IMR-90 (cell line): ENCODE data around the gene CCNT2. TPM values are rescaled to one million over a fixed set of nuclear protein-coding genes. Genes with fewer than 3 reads are reported as not detected.

Experiments used
- ATAC-seq: fragments of 200-7000 bp; cut with Tn5 transposase; 2 replicates; pipeline ENCODE4 v1.9.1; 2020; ENCODE audit warnings: low read depth, mild to moderate bottlenecking, moderate library complexity
- BruUV-seq: library from RNA; stranded (reverse); fragments of 400-500 nt; replicated peaks from 2 replicates; lab custom pipeline; 2021; lab: Mats Ljungman, UMichigan
- CTCF ChIA-PET: fragments of 300-600 bp; formaldehyde crosslinking; extraction: SDS; loops from one replicate; lab custom pipeline; 2021; ENCODE audit warnings: antibody characterized with exemption; lab: Yijun Ruan, JAX
- POLR2A ChIA-PET: fragments of 300-600 bp; sonication (Branson Sonifier 250); formaldehyde crosslinking; loops from one replicate; lab custom pipeline; 2022; ENCODE audit warnings: antibody characterized with exemption; ENCODE audit not compliant: unreplicated experiment; lab: Charles Lee
- DNase-seq: peaks from one replicate; pipeline ENCODE4 v3.0.0; 2013
- H2AFZ ChIP-seq: replicated peaks from 2 replicates; pipeline ENCODE3; 2013; ENCODE audit warnings: low read length, mild to moderate bottlenecking; ENCODE audit not compliant: poor library complexity
- H2AK5ac ChIP-seq: 2 replicates; pipeline ENCODE4 v1.6.1; 2013; ENCODE audit warnings: low read depth, low read length, inconsistent platforms
- H2AK9ac ChIP-seq: replicated peaks from 2 replicates; pipeline ENCODE3; 2013; ENCODE audit warnings: mild to moderate bottlenecking, low read depth, low read length, moderate library complexity; ENCODE audit not compliant: poor library complexity
- H2BK120ac ChIP-seq: 2 replicates; pipeline ENCODE4 v1.6.1; 2013; ENCODE audit warnings: low read depth, low read length, inconsistent platforms
- H2BK15ac ChIP-seq: 3 replicates; pipeline ENCODE4 v1.6.1; 2013; ENCODE audit warnings: low read depth, low read length, inconsistent platforms
- H2BK20ac ChIP-seq: 2 replicates; pipeline ENCODE4 v1.6.1; 2013; ENCODE audit warnings: low read depth, mild to moderate bottlenecking, inconsistent platforms, low read length, moderate library complexity
- H2BK5ac ChIP-seq: 2 replicates; pipeline ENCODE4 v1.6.1; 2013; ENCODE audit warnings: mild to moderate bottlenecking, low read depth, low read length, inconsistent platforms; ENCODE audit not compliant: poor library complexity, severe bottlenecking
- H3K14ac ChIP-seq: replicated peaks from 2 replicates; pipeline ENCODE4 v1.6.1; 2013; ENCODE audit warnings: low read depth, low read length, inconsistent platforms
- H3K18ac ChIP-seq: 2 replicates; pipeline ENCODE4 v1.6.1; 2013; ENCODE audit warnings: low read depth, low read length, control low read depth
- H3K23ac ChIP-seq: 2 replicates; pipeline ENCODE4 v1.6.1; 2013; ENCODE audit warnings: low read depth, low read length, inconsistent platforms
- H3K27ac ChIP-seq: 2 replicates; pipeline ENCODE4 v1.5.1; 2013; ENCODE audit warnings: mild to moderate bottlenecking, control low read depth, low read length; ENCODE audit not compliant: insufficient read depth
- H3K27me3 ChIP-seq: 2 replicates; pipeline ENCODE4 v1.6.1; 2013; ENCODE audit warnings: low read length; ENCODE audit not compliant: control insufficient read depth, insufficient read depth
- H3K36me3 ChIP-seq: 2 replicates; pipeline ENCODE4 v1.6.1; 2013; ENCODE audit warnings: low read length, mixed read lengths; ENCODE audit not compliant: control insufficient read depth, insufficient read depth
- H3K4ac ChIP-seq: 2 replicates; pipeline ENCODE4 v1.6.1; 2013; ENCODE audit warnings: low read depth, low read length, inconsistent platforms
- H3K4me1 ChIP-seq: 2 replicates; pipeline ENCODE4 v1.6.1; 2013; ENCODE audit warnings: low read length, mixed read lengths; ENCODE audit not compliant: control insufficient read depth, insufficient read depth
- H3K4me2 ChIP-seq: 2 replicates; pipeline ENCODE4 v1.6.1; 2013; ENCODE audit warnings: low read depth, mild to moderate bottlenecking, control low read depth, low read length, moderate library complexity
- H3K4me3 ChIP-seq: 2 replicates; pipeline ENCODE4 v1.5.1; 2013; ENCODE audit warnings: low read depth, mild to moderate bottlenecking, control low read depth, low read length, moderate library complexity; ENCODE audit not compliant: insufficient read depth
- H3K56ac ChIP-seq: 2 replicates; pipeline ENCODE4 v1.6.1; 2013; ENCODE audit warnings: low read length, inconsistent platforms; ENCODE audit not compliant: insufficient read depth; ENCODE audit errors: extremely low read depth
- H3K79me1 ChIP-seq, 2 experiments: 2 replicates each; pipeline ENCODE4 v1.6.1; 2013; ENCODE audit warnings: low read length in 2 of 2, inconsistent platforms in 1 of 2, low read depth in 1 of 2
- H3K9ac ChIP-seq: 2 replicates; pipeline ENCODE4 v1.6.1; 2013; ENCODE audit warnings: low read depth, low read length, control low read depth
- H3K9me1 ChIP-seq: 2 replicates; pipeline ENCODE4 v1.6.1; 2013; ENCODE audit warnings: low read length, inconsistent platforms; ENCODE audit not compliant: insufficient read depth
- H3K9me3 ChIP-seq: 2 replicates; pipeline ENCODE4 v1.6.1; 2013; ENCODE audit warnings: low read length; ENCODE audit not compliant: control insufficient read depth, insufficient read depth
- H4K20me1 ChIP-seq: 2 replicates; pipeline ENCODE4 v1.6.1; 2013; ENCODE audit warnings: low read length, inconsistent platforms; ENCODE audit not compliant: insufficient read depth
- H4K5ac ChIP-seq: 2 replicates; pipeline ENCODE4 v1.6.1; 2013; ENCODE audit warnings: mild to moderate bottlenecking, low read depth, low read length, control low read depth
- H4K8ac ChIP-seq, 2 experiments: 2 replicates each; pipeline ENCODE4 v1.6.1; 2013; ENCODE audit warnings: low read depth in 2 of 2, low read length in 2 of 2, control low read depth in 1 of 2, inconsistent platforms in 1 of 2
- H4K91ac ChIP-seq: 2 replicates; pipeline ENCODE4 v1.6.1; 2013; ENCODE audit warnings: low read depth, low read length, inconsistent platforms; ENCODE audit not compliant: insufficient read depth
- BHLHE40 ChIP-seq: fragments of 150-350 bp; IDR thresholded peaks from 2 replicates; pipeline ENCODE4 v1.6.1; 2016; ENCODE audit warnings: mild to moderate bottlenecking, low read depth, low read length
- CEBPB ChIP-seq: IDR thresholded peaks from 2 replicates; pipeline ENCODE4 v1.6.1; 2012; ENCODE audit warnings: low read depth, low read length, improper control_type of control experiment
- CHD1 ChIP-seq: IDR thresholded peaks from 2 replicates; pipeline ENCODE4 v1.6.1; 2012; ENCODE audit warnings: low read depth, low read length, improper control_type of control experiment
- MAFK ChIP-seq: IDR thresholded peaks from 2 replicates; pipeline ENCODE4 v1.6.1; 2012; ENCODE audit warnings: low read depth, low read length, improper control_type of control experiment
- NFE2L2 ChIP-seq: fragments of 150-350 bp; IDR thresholded peaks from 2 replicates; pipeline ENCODE4 v1.6.1; 2016; ENCODE audit warnings: low read depth, mild to moderate bottlenecking, low read length
- RAD21 ChIP-seq: IDR thresholded peaks from 2 replicates; pipeline ENCODE4 v1.6.1; 2012; ENCODE audit warnings: low read length, improper control_type of control experiment
- RCOR1 ChIP-seq: IDR thresholded peaks from 2 replicates; pipeline ENCODE4 v1.6.1; 2012; ENCODE audit warnings: mild to moderate bottlenecking, low read length, improper control_type of control experiment; ENCODE audit not compliant: insufficient replicate concordance
- RFX5 ChIP-seq: IDR thresholded peaks from 2 replicates; pipeline ENCODE4 v1.8.0; 2012; ENCODE audit warnings: low read depth, mild to moderate bottlenecking, low read length, moderate library complexity
- SMC3 ChIP-seq: fragments of 150-350 bp; IDR thresholded peaks from 2 replicates; pipeline ENCODE4 v1.6.1; 2016; ENCODE audit warnings: low read depth, mild to moderate bottlenecking, antibody characterized with exemption, low read length, moderate library complexity
- WGBS, 2 experiments: methylation state at CpG; one replicate each; pipeline versions ENCODE4 v1.1.5 to v1.1.7; 2013; ENCODE audit warnings: missing lambda C conversion rate in 2 of 2; ENCODE audit not compliant: insufficient read length in 1 of 2; ENCODE audit errors: extremely low coverage in 2 of 2; 5-methylcytosine and 5-hydroxymethylcytosine counted together
- dilution Hi-C: fragments of 300-500 bp; cut with HindIII; formaldehyde crosslinking; loops from one replicate; pipeline ENCODE4 v1.14.3; 2018; ENCODE audit warnings: low sequenced_read_pairs; ENCODE audit not compliant: unreplicated experiment
- in situ Hi-C: fragments of 300-500 bp; cut with MboI; formaldehyde crosslinking; loops from 3 replicates; pipeline ENCODE4 v1.14.3; 2019; ENCODE audit warnings: low sequenced_read_pairs, inconsistent platforms, mixed read lengths
- intact Hi-C: fragments of 100-400 bp; cut with micrococcal nuclease; formaldehyde crosslinking; loops from 2 replicates; pipeline ENCODE4 v1.10.0; 2022
- polyA plus RNA-seq, 3 experiments: library from polyadenylated mRNA; depleted of rRNA; stranded (reverse); fragments of >200 nt; gene quantifications; 2 replicates each; pipeline ENCODE4 v1.2.3, GENCODE V29; 2012; ENCODE audit warnings: low replicate concordance in 1 of 3
- total RNA-seq: library from RNA; depleted of rRNA; stranded (reverse); fragments of >200 nt; gene quantifications from 2 replicates; pipeline ENCODE4 v1.2.3, GENCODE V29; 2012
- TF ChIP-seq, protein P1 (sequence below): fragments of 150-350 bp; IDR thresholded peaks from 2 replicates; pipeline ENCODE4 v1.6.1; 2017; ENCODE audit warnings: mild to moderate bottlenecking, antibody characterized with exemption, low read length, low read depth
- TF ChIP-seq, protein P2 (sequence below): fragments of 150-350 bp; IDR thresholded peaks from 2 replicates; pipeline ENCODE4 v1.6.1; 2016; ENCODE audit warnings: low read depth, mild to moderate bottlenecking, low read length, moderate library complexity, borderline replicate concordance

CCNT2 gene
- total and polyA plus RNA-seq, 2 of the 4 experiments (the other 2 are of a cell fraction), result 8.8 to 44.6 TPM

DNA sequence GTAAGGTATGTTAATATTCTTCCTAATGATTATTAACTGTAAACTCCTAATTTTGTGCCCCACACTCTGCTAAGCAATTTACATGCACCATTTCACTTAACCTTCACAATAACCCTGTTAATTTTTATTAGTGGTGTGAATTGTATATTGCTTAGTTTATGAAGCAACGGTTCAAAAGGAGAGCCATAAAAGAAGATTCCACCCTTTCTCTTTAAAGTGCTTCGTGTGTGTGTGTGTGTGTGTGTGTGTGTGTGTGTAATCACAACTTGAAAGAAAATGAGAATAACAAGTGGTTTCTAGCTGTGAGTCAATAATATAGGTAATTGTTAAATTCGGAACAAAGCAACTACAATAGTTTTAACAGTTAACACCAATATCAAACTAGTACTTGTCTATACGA lies 60.6 kb downstream of the CCNT2 start:
- Histone ChIP-seq H3K4ac (no peak overlapping the region), H4K91ac (no peak overlapping the region), H3K14ac (no peak overlapping the region), H3K4me1 (no peaks in the 10 kb centered on the region), H3K9me3 (peaks cover 3% of the 10 kb centered on the region; the same call in 1 of the 2 replicates), H2BK20ac (no peak overlapping the region), H3K79me1 (no peaks in the 10 kb centered on the region), H2AK5ac (no peak overlapping the region), H2BK15ac (no peak overlapping the region), H2BK120ac (no peak overlapping the region), H3K23ac (no peak overlapping the region), H3K27me3 (peaks cover 1% of the 10 kb centered on the region), H4K5ac (no peak overlapping the region), H4K20me1 (no peaks in the 10 kb centered on the region), H3K9ac (no peak overlapping the region), H3K36me3 (no peaks in the 10 kb centered on the region), H3K18ac (no peak overlapping the region), H3K4me3 (no peak overlapping the region), H3K56ac (no peak overlapping the region), H3K9me1 (no peaks in the 10 kb centered on the region), H3K4me2 (no peak overlapping the region), H2BK5ac (no peak overlapping the region), H2AK9ac (no peak overlapping the region), H2AFZ (no peak overlapping the region), H3K27ac (no peak overlapping the region), H4K8ac (no peak overlapping the region)
- no CpG with 5 or more reads among the region's 4 CpGs for WGBS, 2 experiments
- TF ChIP-seq, protein P1, sequence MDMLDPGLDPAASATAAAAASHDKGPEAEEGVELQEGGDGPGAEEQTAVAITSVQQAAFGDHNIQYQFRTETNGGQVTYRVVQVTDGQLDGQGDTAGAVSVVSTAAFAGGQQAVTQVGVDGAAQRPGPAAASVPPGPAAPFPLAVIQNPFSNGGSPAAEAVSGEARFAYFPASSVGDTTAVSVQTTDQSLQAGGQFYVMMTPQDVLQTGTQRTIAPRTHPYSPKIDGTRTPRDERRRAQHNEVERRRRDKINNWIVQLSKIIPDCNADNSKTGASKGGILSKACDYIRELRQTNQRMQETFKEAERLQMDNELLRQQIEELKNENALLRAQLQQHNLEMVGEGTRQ, result no peak
- TF ChIP-seq RFX5 (no peak), BHLHE40 (no peak), CHD1 (no peak), MAFK (no peak), CEBPB (no peak), NFE2L2 (no peak), RCOR1 (no peak), RAD21 (no peak), SMC3 (no peak)
- TF ChIP-seq, protein P2, sequence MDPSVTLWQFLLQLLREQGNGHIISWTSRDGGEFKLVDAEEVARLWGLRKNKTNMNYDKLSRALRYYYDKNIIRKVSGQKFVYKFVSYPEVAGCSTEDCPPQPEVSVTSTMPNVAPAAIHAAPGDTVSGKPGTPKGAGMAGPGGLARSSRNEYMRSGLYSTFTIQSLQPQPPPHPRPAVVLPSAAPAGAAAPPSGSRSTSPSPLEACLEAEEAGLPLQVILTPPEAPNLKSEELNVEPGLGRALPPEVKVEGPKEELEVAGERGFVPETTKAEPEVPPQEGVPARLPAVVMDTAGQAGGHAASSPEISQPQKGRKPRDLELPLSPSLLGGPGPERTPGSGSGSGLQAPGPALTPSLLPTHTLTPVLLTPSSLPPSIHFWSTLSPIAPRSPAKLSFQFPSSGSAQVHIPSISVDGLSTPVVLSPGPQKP, result no peak
- in situ Hi-C loops, result loop anchor here (25.0 kb wide), 1 partner anchor 1408 kb away; no protein-coding TSS in a partner anchor
- DNase-seq, result no peak
- no TSS peak for BruUV-seq
- intact Hi-C loops, result no loop called here
- CTCF ChIA-PET, result interaction anchor here (1.0 kb wide), 1 partner anchor 9 kb away, joined by 3 read pairs; no protein-coding TSS in a partner anchor
- POLR2A ChIA-PET, result no interaction called here
- no peak for ATAC-seq
- dilution Hi-C loops, result no loop called here
